GM21528 (cell line): ENCODE measurements around the gene SEPTIN12.
"Not testable (repeated sequence)": the region's sequence is repeated elsewhere in the genome, so short reads cannot be mapped to it uniquely, and the experiment has no call there.

Experiments
- ATAC-seq: cut with Tn5 transposase; IDR thresholded peaks from one replicate; pipeline ENCODE4 v1.9.1; 2021; ENCODE audit warnings: mild to moderate bottlenecking, moderate library complexity; ENCODE audit not compliant: unreplicated experiment, low FRiP score

Gene SEPTIN12

DNA sequence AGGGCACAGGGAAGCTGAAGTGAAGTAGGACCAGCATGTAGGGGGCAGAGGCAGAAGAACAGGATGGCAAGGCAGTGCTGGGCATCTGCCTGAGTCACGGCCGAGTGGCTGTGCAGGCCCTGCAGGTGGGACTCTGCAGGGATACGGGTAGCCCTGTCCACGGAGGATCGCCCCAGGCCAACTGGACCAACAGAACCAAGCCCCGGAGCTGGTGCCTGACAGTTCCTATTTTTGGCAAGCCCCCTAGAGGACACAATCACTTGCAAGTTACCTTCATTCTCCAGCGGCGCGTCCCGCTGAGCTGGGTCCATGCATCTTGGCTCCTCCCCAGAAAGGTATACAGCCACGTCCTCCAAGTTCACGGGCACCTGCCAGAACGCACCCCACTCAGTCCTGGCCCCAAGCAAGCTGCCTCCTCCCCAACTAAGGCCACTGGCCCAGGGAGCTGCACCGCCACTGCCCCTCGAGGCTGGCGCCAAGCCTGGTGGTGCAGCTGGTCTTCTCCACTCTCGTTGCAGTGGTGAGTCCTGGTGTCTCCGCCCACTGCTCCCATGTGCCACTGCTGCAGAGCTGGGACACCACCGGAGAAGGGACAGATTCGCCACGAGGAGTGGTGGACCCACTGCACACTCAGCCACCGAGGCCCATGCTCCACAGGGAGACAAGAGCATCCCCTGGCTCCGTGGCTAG, 27.8 kb downstream of the SEPTIN12 start:
- ATAC-seq: no peak

- ATAC-seq: no peak
These were observed 32.5 kb downstream of the SEPTIN12 start for GRCh38 chr16:4755687-4756086.

GRCh38 chr16:4754865-4755264, 33.3 kb downstream of the SEPTIN12 start:
- ATAC-seq: no peak

GRCh38 chr16:4753227-4753626, 34.9 kb downstream of the SEPTIN12 start:
- no peak for ATAC-seq

DNA sequence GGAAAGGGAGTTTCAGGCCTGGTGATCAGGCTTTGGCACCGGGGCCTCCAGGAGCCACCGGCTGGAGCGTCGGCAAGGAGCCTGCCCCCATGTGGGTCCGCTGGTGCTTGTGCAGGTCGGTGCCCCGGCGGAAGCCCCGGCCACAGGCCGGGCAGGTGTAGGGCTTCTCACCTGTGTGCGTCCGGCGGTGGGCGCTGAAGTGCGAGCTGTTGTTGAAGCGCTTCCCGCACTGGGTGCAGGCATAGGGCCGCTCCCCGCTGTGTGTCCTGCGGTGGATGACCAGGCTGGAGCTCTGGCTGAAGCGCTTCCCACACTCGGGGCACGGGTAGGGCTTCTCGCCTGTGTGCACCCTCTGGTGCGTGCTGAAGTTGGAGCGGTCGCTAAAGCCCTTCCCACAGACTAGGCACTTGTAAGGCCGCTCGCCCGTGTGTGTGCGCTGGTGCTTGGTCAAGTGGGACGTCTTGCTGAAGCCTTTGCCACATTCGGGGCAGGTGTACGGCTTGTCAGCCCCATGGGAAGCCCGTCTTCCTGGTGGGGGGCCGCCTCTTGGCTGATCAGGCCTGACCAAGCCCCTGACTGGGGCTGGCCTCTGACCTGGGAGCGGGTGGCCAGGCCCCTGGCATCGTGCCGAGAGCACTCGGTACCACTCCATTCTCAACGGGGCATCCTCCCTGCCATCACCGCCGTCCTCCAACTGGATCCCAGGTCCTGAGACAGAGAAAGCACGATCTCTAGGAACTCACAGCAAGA, 35.6 kb downstream of the SEPTIN12 start:
- ATAC-seq: no peak

GRCh38 chr16:4750896-4751295, 37.2 kb downstream of the SEPTIN12 start:
- ATAC-seq: no peak

- ATAC-seq: no peak
These were observed 38.4 kb downstream of the SEPTIN12 start for GRCh38 chr16:4749700-4750257.

GRCh38 chr16:4748682-4749411, 39.3 kb downstream of the SEPTIN12 start:
- no peak for ATAC-seq

- no peak for ATAC-seq
These were observed 40.1 kb downstream of the SEPTIN12 start for GRCh38 chr16:4747906-4748681.

GRCh38 chr16:4746991-4747574, 41.1 kb downstream of the SEPTIN12 start:
- no peak for ATAC-seq

DNA sequence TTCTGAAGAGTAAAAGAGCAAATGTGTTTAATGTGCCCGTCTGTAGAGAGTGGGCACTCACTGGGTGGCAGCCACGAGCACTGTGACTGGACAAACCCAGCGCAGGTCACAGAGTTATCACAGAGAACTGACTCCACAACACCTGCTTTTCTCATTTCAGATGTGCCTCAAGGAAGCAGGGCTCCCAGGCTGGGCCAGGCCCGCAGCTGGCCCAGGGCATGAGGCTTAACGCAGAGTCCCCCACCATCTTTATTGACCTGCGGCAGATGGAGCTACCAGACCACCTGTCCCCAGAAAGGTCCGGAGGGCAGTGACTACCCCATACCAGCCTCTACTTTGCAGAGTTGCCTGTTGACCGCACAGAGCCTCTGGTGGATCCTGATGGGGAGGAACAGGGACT, 41.9 kb downstream of the SEPTIN12 start:
- ATAC-seq: no peak

- ATAC-seq: no peak
These were observed 42.9 kb downstream of the SEPTIN12 start for GRCh38 chr16:4745274-4745569.

- no peak for ATAC-seq
These were observed 43.4 kb downstream of the SEPTIN12 start for GRCh38 chr16:4744555-4745273.

GRCh38 chr16:4743226-4743878, 44.8 kb downstream of the SEPTIN12 start:
- no peak for ATAC-seq

DNA sequence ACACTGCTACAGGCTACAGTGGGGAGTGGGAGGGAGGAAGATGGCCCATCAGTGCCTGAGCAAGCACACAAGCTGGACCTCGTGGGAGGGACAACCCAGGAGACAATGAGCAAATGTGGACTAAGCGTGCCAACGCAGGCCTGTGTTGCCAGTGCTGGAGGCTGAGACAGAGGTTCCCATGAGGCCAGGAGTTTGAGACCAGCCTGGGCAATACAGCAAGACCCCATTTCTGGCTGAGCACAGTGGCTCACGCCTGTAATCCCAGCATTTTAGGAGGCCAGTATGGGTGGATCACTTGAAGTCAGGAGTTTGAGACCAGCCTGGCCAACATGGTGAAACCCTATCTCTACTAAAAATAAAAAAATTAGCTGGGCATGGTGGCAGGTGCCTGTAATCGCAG, 49.8 kb downstream of the SEPTIN12 start:
- ATAC-seq: not testable (repeated sequence)

DNA sequence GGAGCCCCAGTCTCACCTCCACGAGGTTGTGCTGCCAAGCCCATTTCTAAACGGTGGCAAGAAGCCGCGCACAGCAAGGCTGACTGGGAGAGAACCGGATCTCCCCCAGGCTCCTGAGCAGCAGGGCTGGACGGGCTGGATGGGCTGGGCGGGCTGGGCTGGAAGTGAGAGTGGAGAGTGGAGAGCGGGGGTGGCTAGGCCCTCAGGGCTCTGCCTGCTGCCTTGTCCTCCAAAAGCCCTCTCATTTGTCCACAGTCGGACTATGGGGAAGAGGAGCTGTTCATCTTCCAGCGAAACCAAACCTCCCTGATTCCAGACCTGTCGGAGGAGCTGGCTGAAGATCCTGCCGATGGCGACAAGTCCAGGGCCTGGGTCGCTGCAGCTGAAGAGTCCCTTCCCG, 50.6 kb downstream of the SEPTIN12 start:
- ATAC-seq: no peak

DNA sequence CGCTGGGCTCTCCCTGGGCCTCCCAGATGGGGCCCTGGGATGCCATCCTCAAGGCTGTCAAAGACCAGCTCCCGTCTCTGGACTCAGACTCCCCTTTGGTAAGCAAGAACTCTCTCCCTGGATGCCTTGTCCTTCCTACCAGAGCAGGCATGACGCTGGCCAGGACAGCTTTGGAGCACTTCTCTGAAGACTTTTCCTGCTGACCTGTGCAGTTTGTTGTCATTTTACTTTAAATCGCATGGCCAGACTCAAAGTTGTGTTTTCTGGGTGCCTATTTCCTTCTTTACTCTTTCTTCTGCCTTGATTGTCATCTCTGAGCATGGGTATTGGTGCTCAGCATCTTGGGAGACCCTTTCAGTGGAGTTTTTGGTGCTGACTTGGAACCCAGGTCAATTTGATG, 51.6 kb downstream of the SEPTIN12 start:
- no peak for ATAC-seq

GRCh38 chr16:4734730-4735535, 53.2 kb downstream of the SEPTIN12 start:
- peak; percentile 66 for ATAC-seq
